Breast epithelium (tissue), 4 donors: ENCODE data around the gene PSMG1. TPM values are rescaled to one million over a fixed set of nuclear protein-coding genes. Genes with fewer than 3 reads are reported as not detected.

ENCODE experiments used
- DNase-seq, 2 donors: peaks; one replicate each; pipeline ENCODE4 v3.0.0-alpha.2; 2019; ENCODE audit warnings: low spot score in 2 of 2
- H3K27ac ChIP-seq, 2 donors: fragments of 200-600 bp; sonication (generic) in 1 of 2; one replicate each; pipeline ENCODE4 v1.5.1; 2016 to 2019; ENCODE audit warnings: mild to moderate bottlenecking in 1 of 2
- H3K27me3 ChIP-seq, 2 donors: fragments of 200-600 bp; sonication (generic) in 1 of 2; one replicate each; pipeline versions ENCODE4 v1.5.1 to v1.6.0; 2017 to 2019; ENCODE audit warnings: control low read depth in 1 of 2, mild to moderate bottlenecking in 1 of 2
- H3K36me3 ChIP-seq: fragments of 200-600 bp; one replicate; pipeline ENCODE4 v1.5.1; 2019
- H3K4me1 ChIP-seq, 2 donors: fragments of 200-600 bp; sonication (generic); one replicate each; pipeline ENCODE4 v1.5.1; 2016 to 2019; ENCODE audit warnings: control low read depth in 1 of 2
- H3K4me3 ChIP-seq, 3 donors: fragments of 200-600 bp; sonication (generic); 1 replicate in 2 of 3; 2 replicates in 1 of 3; pipeline ENCODE4 v1.5.1; 2016 to 2019; ENCODE audit warnings: mild to moderate bottlenecking in 3 of 3, moderate library complexity in 2 of 3
- H3K9me3 ChIP-seq, 2 donors: fragments of 200-600 bp; sonication (generic) in 1 of 2; one replicate each; pipeline ENCODE4 v1.5.1; 2016 to 2019; ENCODE audit warnings: control low read depth in 1 of 2
- CTCF ChIP-seq, 3 donors: fragments of 450-650 bp; IDR thresholded peaks; one replicate each; pipeline ENCODE4 v1.5.1; 2016 to 2017; ENCODE audit warnings: antibody characterized with exemption in 3 of 3, mild to moderate bottlenecking in 3 of 3, moderate library complexity in 3 of 3
- POLR2A ChIP-seq: fragments of 450-650 bp; IDR thresholded peaks from one replicate; pipeline ENCODE4 v1.6.1; 2016; ENCODE audit warnings: antibody characterized with exemption, mild to moderate bottlenecking, moderate library complexity
- POLR2AphosphoS5 ChIP-seq, 3 donors: sonication (generic); formaldehyde crosslinking; IDR thresholded peaks; one replicate each; pipeline ENCODE4 v1.6.1; 2017; ENCODE audit warnings: antibody characterized with exemption in 3 of 3
- intact Hi-C: fragments of 100-400 bp; cut with DNase I; formaldehyde crosslinking; loops from one replicate; pipeline ENCODE4 v1.15.1; 2023; ENCODE audit warnings: low total_unique reads
- total RNA-seq, 3 donors: library from RNA; depleted of rRNA; stranded (reverse); fragments of >200 nt; gene quantifications; one replicate each; pipeline ENCODE4 v1.1.0, GENCODE V29; 2016

Gene PSMG1
- total RNA-seq, 3 donors from 2014 or later: 19.7 to 25.9 (median 24.7) TPM

- intact Hi-C loops: no loop called here
- Histone ChIP-seq H3K9me3 (no peaks in the 10 kb centered on the region), H3K27ac (peak overlapping the region; percentile 94 to 96), H3K36me3 (no peaks in the 10 kb centered on the region), H3K4me3 (peak overlapping the region; percentile 72 to 88 (median 76)), H3K4me1 (peaks cover 0 to 5% of the 10 kb centered on the region in 2 donors), H3K27me3 (no peaks in the 10 kb centered on the region)
- no peak for TF ChIP-seq CTCF (IDR thresholded peaks at IDR 0.05)
- no peak for TF ChIP-seq POLR2A
- no peak for TF ChIP-seq POLR2AphosphoS5 (IDR thresholded peaks at IDR 0.05)
- DNase-seq: no peak
Measured at GRCh38 chr21:39182484-39183271, 573 bp downstream of the PSMG1 start.

GRCh38 chr21:39182016-39182415, 1.2 kb downstream of the PSMG1 start:
- no peak overlapping the region for H3K27ac ChIP-seq
- intact Hi-C loops: no loop called here

GRCh38 chr21:39181205-39181818, 1.9 kb downstream of the PSMG1 start:
- H3K27me3 ChIP-seq: no peaks in the 10 kb centered on the region
- TF ChIP-seq POLR2A (no peak), CTCF (IDR thresholded peaks at IDR 0.05) (no peak), POLR2AphosphoS5 (IDR thresholded peaks at IDR 0.05) (no peak)
- intact Hi-C loops: no loop called here
- H3K4me1 ChIP-seq: peaks cover 0 to 5% of the 10 kb centered on the region in 2 donors
- H3K36me3 ChIP-seq: no peaks in the 10 kb centered on the region
- no peaks in the 10 kb centered on the region for H3K9me3 ChIP-seq
- H3K4me3 ChIP-seq: no peak overlapping the region
- no peak overlapping the region for H3K27ac ChIP-seq
- DNase-seq: no peak

More at GRCh38 chr21:39182016-39182415, 1.2 kb downstream of the PSMG1 start:
- DNase-seq: no peak
- Histone ChIP-seq H3K9me3 (no peaks in the 10 kb centered on the region), H3K36me3 (no peaks in the 10 kb centered on the region), H3K4me1 (peaks cover 0 to 5% of the 10 kb centered on the region in 2 donors), H3K4me3 (peak overlapping the region in 2 of 3 donors; percentile 72 to 88), H3K27me3 (no peaks in the 10 kb centered on the region)
- TF ChIP-seq POLR2A (no peak), CTCF (IDR thresholded peaks at IDR 0.05) (no peak), POLR2AphosphoS5 (IDR thresholded peaks at IDR 0.05) (no peak)

GRCh38 chr21:39180429-39181019, 2.7 kb downstream of the PSMG1 start:
- no peak for DNase-seq
- Histone ChIP-seq H3K27me3 (no peaks in the 10 kb centered on the region), H3K9me3 (no peaks in the 10 kb centered on the region), H3K27ac (no peak overlapping the region), H3K4me3 (no peak overlapping the region), H3K4me1 (peaks cover 0 to 5% of the 10 kb centered on the region in 2 donors), H3K36me3 (no peaks in the 10 kb centered on the region)
- no peak for TF ChIP-seq POLR2AphosphoS5 (IDR thresholded peaks at IDR 0.05)
- TF ChIP-seq CTCF (IDR thresholded peaks at IDR 0.05): no peak
- no peak for TF ChIP-seq POLR2A
- intact Hi-C loops: no loop called here

- Histone ChIP-seq H3K27ac (no peak overlapping the region), H3K9me3 (no peaks in the 10 kb centered on the region), H3K27me3 (no peaks in the 10 kb centered on the region), H3K4me3 (no peak overlapping the region), H3K36me3 (no peaks in the 10 kb centered on the region), H3K4me1 (peaks cover 0 to 5% of the 10 kb centered on the region in 2 donors)
- DNase-seq: no peak
- intact Hi-C loops: no loop called here
- TF ChIP-seq POLR2A (no peak), POLR2AphosphoS5 (IDR thresholded peaks at IDR 0.05) (no peak), CTCF (IDR thresholded peaks at IDR 0.05) (no peak)
Measured at GRCh38 chr21:39178421-39178820, 4.8 kb downstream of the PSMG1 start.
